HG02973 (cell line): ENCODE measurements around the gene KIAA1958.
"Not testable (repeated sequence)": the region's sequence is repeated elsewhere in the genome, so short reads cannot be mapped to it uniquely, and the experiment has no call there.

ENCODE experiments used
- ATAC-seq: cut with Tn5 transposase; IDR thresholded peaks from one replicate; pipeline ENCODE4 v1.9.1; 2021; ENCODE audit warnings: moderate library complexity; ENCODE audit not compliant: unreplicated experiment

Gene KIAA1958

GRCh38 chr9:112487799-112488340 lies 1.2 kb downstream of the KIAA1958 start:
- no peak for ATAC-seq

- no peak for ATAC-seq
Observed at GRCh38 chr9:112489039-112489546, 2.5 kb downstream of the KIAA1958 start.

- ATAC-seq = no peak
Observed at GRCh38 chr9:112489876-112490666, 3.4 kb downstream of the KIAA1958 start.

- no peak for ATAC-seq
Observed at GRCh38 chr9:112493393-112494137, 6.9 kb downstream of the KIAA1958 start.

- ATAC-seq = no peak
Observed at GRCh38 chr9:112494153-112494552, 7.5 kb downstream of the KIAA1958 start.

- ATAC-seq = no peak
Observed at GRCh38 chr9:112495614-112496013, 9.0 kb downstream of the KIAA1958 start.

- ATAC-seq = no peak
Observed at GRCh38 chr9:112496074-112496722, 9.6 kb downstream of the KIAA1958 start.

GRCh38 chr9:112500842-112501241 lies 14.2 kb downstream of the KIAA1958 start:
- ATAC-seq = no peak

- no peak for ATAC-seq
Observed at GRCh38 chr9:112501287-112501686, 14.7 kb downstream of the KIAA1958 start.

- no peak for ATAC-seq
Observed at GRCh38 chr9:112502175-112502946, 15.7 kb downstream of the KIAA1958 start.

GRCh38 chr9:112503170-112503569 lies 16.5 kb downstream of the KIAA1958 start:
- no peak for ATAC-seq

- no peak for ATAC-seq
Observed at GRCh38 chr9:112505086-112505485, 18.5 kb downstream of the KIAA1958 start.

- no peak for ATAC-seq
Observed at GRCh38 chr9:112505607-112506006, 19.0 kb downstream of the KIAA1958 start.

GRCh38 chr9:112506571-112506970 lies 19.9 kb downstream of the KIAA1958 start:
- ATAC-seq = no peak

- no peak for ATAC-seq
Observed at GRCh38 chr9:112507001-112507680, 20.5 kb downstream of the KIAA1958 start.

GRCh38 chr9:112508377-112508776 lies 21.8 kb downstream of the KIAA1958 start:
- ATAC-seq = no peak

GRCh38 chr9:112512377-112512776 lies 25.8 kb downstream of the KIAA1958 start:
- ATAC-seq = not testable (repeated sequence)

GRCh38 chr9:112516769-112517168 lies 30.1 kb downstream of the KIAA1958 start:
- no peak for ATAC-seq

GRCh38 chr9:112520069-112520468 lies 33.4 kb downstream of the KIAA1958 start:
- no peak for ATAC-seq

- no peak for ATAC-seq
Observed at GRCh38 chr9:112520656-112521055, 34.0 kb downstream of the KIAA1958 start.
